C4-2B (cell line): Measurements from ENCODE around the gene SFSWAP.

ENCODE experiments used
- ZFX ChIP-seq: fragments of 450-650 bp; IDR thresholded peaks from 2 replicates; pipeline ENCODE4 v1.6.1; 2017
- TF ChIP-seq, protein P1 (sequence below): fragments of 450-650 bp; conservative IDR thresholded peaks from 2 replicates; pipeline ENCODE4 v1.5.1; 2017; ENCODE audit warnings: mild to moderate bottlenecking

GRCh38 chr12:131810726-131811125, 99.8 kb downstream of the SFSWAP start:
- TF ChIP-seq, protein P1, sequence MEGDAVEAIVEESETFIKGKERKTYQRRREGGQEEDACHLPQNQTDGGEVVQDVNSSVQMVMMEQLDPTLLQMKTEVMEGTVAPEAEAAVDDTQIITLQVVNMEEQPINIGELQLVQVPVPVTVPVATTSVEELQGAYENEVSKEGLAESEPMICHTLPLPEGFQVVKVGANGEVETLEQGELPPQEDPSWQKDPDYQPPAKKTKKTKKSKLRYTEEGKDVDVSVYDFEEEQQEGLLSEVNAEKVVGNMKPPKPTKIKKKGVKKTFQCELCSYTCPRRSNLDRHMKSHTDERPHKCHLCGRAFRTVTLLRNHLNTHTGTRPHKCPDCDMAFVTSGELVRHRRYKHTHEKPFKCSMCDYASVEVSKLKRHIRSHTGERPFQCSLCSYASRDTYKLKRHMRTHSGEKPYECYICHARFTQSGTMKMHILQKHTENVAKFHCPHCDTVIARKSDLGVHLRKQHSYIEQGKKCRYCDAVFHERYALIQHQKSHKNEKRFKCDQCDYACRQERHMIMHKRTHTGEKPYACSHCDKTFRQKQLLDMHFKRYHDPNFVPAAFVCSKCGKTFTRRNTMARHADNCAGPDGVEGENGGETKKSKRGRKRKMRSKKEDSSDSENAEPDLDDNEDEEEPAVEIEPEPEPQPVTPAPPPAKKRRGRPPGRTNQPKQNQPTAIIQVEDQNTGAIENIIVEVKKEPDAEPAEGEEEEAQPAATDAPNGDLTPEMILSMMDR: no peak
- no peak for TF ChIP-seq ZFX
